GM10266 (cell line): Measurements from ENCODE around the gene ASZ1.

Experiments
- DNase-seq: peaks from one replicate; pipeline ENCODE4 v3.0.0; 2012; ENCODE audit errors: extremely low spot score
- CTCF ChIP-seq: IDR thresholded peaks from 2 replicates; pipeline ENCODE4 v1.5.1; 2012; ENCODE audit warnings: mild to moderate bottlenecking, low read depth; ENCODE audit not compliant: control insufficient read depth, insufficient read depth; ENCODE audit errors: missing control alignments

Gene ASZ1

GRCh38 chr7:117401293-117402002 is 25.8 kb downstream of the ASZ1 start:
- DNase-seq: no peak
- no peak for TF ChIP-seq CTCF

- peak; percentile 33 for TF ChIP-seq CTCF
- DNase-seq: no peak
These were observed 27.4 kb downstream of the ASZ1 start for GRCh38 chr7:117399820-117400422.

- no peak for DNase-seq
- no peak for TF ChIP-seq CTCF
These were observed 31.6 kb downstream of the ASZ1 start for GRCh38 chr7:117395743-117396142.

- TF ChIP-seq CTCF: no peak
- no peak for DNase-seq
These were observed 33.5 kb downstream of the ASZ1 start for GRCh38 chr7:117393781-117394180.

GRCh38 chr7:117389871-117390270 is 37.4 kb downstream of the ASZ1 start:
- TF ChIP-seq CTCF: no peak
- DNase-seq: no peak

- no peak for DNase-seq
- no peak for TF ChIP-seq CTCF
These were observed 41.1 kb downstream of the ASZ1 start for GRCh38 chr7:117386110-117386706.

GRCh38 chr7:117385363-117386109 is 41.8 kb downstream of the ASZ1 start:
- peak; percentile 15 for DNase-seq

More at GRCh38 chr7:117385363-117386109, 41.8 kb downstream of the ASZ1 start:
- TF ChIP-seq CTCF: peak; percentile 41
